Stimulated activated CD8-positive, alpha-beta memory T cell treated with anti-CD3 and anti-CD28 coated beads, Interleukin-7, amount 100 ng/mL, for 48 hours (primary cell): ENCODE measurements around the gene METTL15.
"Not testable (repeated sequence)": the region's sequence is repeated elsewhere in the genome, so short reads cannot be mapped to it uniquely, and the experiment has no call there.

Source experiments
- DNase-seq, 2 donors: peaks; one replicate each; pipeline ENCODE4 v3.0.0-alpha.2; 2020; ENCODE audit warnings: low read depth in 1 of 2; ENCODE audit errors: extremely low read depth in 1 of 2

METTL15 gene

GRCh38 chr11:28108958-28109357 lies 770 bp downstream of the METTL15 start:
- no peak for DNase-seq

- peak in 1 of 2 donors; percentile 55 for DNase-seq
Observed at GRCh38 chr11:28110108-28110820, 2.1 kb downstream of the METTL15 start.

DNA sequence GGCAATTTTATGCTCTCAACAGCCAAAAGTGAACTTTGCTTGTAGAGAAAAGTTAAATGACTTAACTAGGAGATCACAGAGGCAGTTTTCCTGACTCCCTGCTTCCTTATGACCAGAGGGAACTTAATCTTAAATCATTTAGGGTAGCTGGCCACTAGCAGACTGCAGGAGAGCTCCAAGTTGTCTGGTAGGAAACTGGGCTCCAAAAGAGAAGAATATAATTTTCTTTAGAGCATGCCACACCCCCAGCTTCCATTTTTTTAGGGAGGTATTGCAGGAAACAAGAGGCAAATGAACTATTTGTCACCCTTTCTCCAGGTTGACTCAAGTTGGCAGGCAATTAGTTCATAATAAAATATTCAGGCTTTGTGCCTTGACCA lies 2.6 kb downstream of the METTL15 start:
- DNase-seq, result no peak

- DNase-seq, result no peak
Observed at GRCh38 chr11:28114116-28114515, 5.9 kb downstream of the METTL15 start.

- DNase-seq, result no peak
Observed at GRCh38 chr11:28114731-28115130, 6.5 kb downstream of the METTL15 start.

GRCh38 chr11:28117712-28118111 lies 9.5 kb downstream of the METTL15 start:
- no peak for DNase-seq

GRCh38 chr11:28123151-28123581 lies 15.0 kb downstream of the METTL15 start:
- no peak for DNase-seq

DNA sequence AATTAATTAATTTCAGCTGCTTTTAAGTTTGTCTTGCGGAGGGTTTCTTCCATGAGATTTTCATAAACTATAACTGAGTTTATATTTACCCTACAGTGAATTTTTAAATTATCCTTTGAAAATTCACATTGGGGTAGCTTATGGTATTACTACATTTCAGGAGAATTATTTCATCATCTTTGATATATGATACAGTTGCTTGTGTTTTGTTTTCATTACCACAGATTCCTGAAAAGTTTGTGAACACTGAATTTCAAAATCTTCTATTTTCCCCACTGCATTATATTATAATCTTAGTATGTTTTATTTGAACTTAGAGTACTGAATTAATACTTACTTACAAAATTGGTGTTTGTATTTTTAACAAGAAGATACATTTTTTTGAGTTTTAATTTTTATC lies 24.4 kb downstream of the METTL15 start:
- no peak for DNase-seq

DNA sequence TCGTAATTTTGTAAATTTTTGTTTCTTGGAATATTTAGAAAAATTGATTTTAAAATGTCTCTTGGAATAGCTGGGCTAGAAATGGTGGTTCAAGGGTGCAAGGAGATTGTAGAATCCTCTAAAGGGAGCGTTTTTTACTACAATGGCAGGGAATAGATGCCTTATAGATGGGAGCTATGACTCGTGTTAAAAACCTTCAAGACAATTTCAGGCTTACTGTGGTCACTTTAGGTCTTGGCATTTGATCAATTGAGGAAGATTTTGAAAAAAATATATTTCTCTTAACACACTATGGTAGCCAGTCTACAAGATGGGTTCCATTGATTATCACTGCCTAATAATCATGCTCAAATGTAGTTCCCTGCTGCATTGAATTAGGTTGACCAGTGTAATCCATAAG lies 25.0 kb downstream of the METTL15 start:
- DNase-seq, result no peak

DNA sequence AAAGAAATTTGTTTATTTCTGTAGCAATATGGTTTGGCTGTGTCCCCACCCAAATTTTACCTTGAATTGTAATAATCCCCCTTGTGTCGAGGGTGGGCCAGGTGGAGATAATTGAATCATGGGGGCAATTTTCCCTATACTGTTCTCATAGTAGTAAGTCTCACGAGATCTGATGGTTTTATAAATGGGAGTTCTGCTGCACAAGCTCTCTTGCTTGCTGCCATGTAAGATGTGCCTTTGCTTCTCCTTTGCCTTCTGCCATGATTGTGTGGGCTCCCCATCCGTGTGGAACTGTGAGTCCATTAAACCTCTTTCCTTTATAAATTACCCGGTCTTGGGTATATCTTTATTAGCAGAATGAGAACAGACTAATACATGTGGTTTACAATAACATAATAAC lies 28.0 kb downstream of the METTL15 start:
- DNase-seq, result not testable (repeated sequence)

GRCh38 chr11:28137366-28137765 lies 29.2 kb downstream of the METTL15 start:
- no peak for DNase-seq

- no peak for DNase-seq
Observed at GRCh38 chr11:28137832-28138231, 29.6 kb downstream of the METTL15 start.

DNA sequence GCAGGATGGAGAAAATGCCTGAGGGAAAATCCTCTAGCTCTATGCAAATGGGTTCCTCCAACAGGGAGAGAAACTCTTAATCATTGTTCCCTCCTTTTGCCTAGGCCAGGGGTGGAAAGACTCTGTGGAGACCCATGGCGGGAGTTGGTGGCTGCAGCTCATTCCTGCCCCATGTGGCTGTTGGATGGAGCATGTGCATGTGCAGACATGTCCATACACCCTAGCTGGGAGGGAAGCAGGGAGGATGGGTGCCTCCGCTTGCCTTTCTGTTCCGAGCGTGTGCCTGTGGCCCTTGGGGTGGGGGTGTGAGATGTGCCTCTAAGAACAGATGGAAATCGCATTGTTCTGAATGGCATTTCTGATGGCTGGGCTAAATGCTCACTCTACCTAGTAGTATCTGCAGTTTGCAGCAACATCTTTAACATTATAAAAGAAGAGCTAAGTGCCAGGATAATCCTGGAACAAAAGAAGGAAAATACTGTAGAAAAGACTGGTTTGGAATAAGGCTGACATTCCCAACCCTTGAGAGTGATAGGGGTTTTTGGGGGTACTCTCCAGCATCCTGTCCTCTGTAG lies 31.7 kb downstream of the METTL15 start:
- DNase-seq, result no peak

DNA sequence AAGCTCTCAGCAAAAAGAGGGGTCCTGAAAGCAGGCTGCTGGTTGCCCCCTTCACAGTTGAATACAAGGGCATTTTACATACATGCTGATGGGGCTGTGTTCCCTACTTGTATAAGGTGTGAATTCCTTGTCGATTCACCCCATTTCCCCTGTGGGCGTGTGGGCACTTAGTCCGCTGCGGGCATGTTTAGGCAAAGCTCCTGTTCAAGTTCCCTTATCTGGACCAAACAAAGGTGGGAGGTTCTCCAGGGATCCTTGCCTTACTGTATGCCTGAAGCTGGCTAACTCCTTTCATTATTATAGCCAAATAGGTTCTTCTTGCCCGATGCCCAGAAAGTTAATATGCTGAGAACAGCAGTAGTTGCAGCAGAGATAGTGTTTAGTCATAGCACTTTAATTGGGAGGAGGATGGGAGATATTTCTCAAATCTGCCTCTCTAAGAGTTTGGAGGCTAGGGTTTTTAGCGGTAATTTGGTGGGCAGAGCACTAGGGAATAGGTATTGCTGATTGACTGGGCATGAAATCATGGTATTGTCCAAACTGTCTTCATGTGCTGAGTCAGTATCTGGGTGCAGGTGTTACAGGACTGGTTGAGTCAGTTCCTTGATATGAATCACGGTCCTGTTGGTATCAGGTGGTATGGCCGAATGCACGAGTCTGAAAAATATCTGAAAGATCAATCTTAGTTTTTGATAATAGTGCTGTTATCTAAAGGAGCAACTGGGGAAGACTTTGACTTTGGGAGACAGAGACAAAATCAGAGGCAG lies 32.7 kb downstream of the METTL15 start:
- DNase-seq, result no peak

GRCh38 chr11:28142724-28143123 lies 34.5 kb downstream of the METTL15 start:
- no peak for DNase-seq

- DNase-seq, result no peak
Observed at GRCh38 chr11:28144808-28145207, 36.6 kb downstream of the METTL15 start.

- DNase-seq, result no peak
Observed at GRCh38 chr11:28146123-28146751, 38.0 kb downstream of the METTL15 start.

- no peak for DNase-seq
Observed at GRCh38 chr11:28152743-28153142, 44.6 kb downstream of the METTL15 start.

DNA sequence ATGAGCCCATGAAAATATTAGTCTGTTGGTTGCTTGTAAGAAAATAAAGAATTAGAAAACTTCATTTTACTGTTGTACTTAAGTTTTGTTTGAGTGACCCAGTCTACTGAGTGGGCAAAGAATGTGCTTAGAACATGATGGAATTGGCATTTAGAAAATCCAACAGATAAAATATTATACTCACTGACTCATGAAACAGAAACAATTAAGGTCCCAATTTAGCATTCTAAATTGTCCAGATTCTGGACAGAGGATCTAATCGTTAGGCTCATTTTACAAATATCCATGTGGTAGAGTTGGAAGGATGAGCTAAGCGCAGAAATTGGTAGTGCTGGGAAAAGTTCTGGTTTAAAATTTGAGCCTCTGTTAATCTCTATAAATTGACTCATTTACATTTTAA lies 45.4 kb downstream of the METTL15 start:
- DNase-seq, result no peak

- no peak for DNase-seq
Observed at GRCh38 chr11:28168718-28169117, 60.5 kb downstream of the METTL15 start.

DNA sequence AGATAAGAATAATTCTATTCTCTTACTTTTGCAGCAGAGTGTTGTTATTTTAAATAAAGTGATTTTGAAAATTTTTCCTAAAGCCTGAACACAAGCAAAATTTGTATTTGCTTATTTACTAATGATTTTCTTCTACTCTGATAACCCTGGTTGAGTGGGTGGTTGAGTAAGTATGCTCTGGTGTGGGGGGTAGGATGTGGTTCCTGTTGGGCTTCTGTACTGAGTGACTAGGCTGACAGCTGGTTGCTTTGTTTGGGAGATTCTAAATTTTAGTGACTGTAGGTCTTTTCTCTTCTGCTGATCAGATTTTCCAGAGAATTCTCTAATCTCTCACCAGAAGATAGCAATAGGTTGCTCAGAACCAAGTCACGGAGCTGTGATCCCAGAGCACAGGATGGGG lies 61.6 kb downstream of the METTL15 start:
- no peak for DNase-seq

DNA sequence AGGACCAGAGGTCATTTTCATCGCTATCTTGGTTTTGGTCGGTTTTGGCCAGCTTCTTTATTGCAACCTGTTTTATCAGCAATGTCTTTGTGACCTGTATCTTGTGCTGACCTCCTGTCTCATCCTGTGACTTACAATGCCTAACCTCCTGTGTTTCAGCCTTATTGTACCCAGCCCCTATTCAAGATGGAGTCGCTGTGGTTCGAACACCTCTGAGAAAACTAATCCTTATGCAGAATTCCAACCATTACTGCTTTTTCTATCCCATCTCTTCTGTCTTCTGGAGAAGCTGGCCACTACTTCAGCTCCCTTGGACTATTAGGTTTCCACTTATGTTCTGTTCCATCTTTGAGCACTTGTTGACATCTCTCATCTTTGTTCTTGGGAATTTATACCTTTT lies 62.6 kb downstream of the METTL15 start:
- DNase-seq, result no peak
